SK-N-SH treated with all-trans-retinoic acid at 6 μM for 48 hours (cell line): Measurements from ENCODE around the gene CYP19A1.

ENCODE experiments used
- OSR1 ChIP-seq: fragments of 250-450 bp; sonication (Bioruptor Pico); IDR thresholded peaks from 2 replicates; pipeline ENCODE4 v1.8.0; 2022; ENCODE audit warnings: moderate library complexity, mild to moderate bottlenecking, inconsistent platforms
- PPARA ChIP-seq: fragments of 250-450 bp; sonication (Bioruptor Pico); IDR thresholded peaks from 2 replicates; pipeline ENCODE4 v1.5.0; 2020; ENCODE audit warnings: mild to moderate bottlenecking, borderline replicate concordance
- RARB ChIP-seq: fragments of 250-450 bp; sonication (Bioruptor Pico); IDR thresholded peaks from 2 replicates; pipeline ENCODE4 v1.8.0; 2021; ENCODE audit warnings: mild to moderate bottlenecking, moderate library complexity
- SNAI2 ChIP-seq: fragments of 250-450 bp; sonication (Bioruptor Pico); IDR thresholded peaks from 2 replicates; pipeline ENCODE4 v1.5.0; 2020; ENCODE audit warnings: mild to moderate bottlenecking, moderate library complexity
- TF ChIP-seq, protein P1 (sequence below): fragments of 250-450 bp; sonication (Bioruptor Pico); IDR thresholded peaks from 2 replicates; pipeline ENCODE4 v1.8.0; 2020; ENCODE audit warnings: mild to moderate bottlenecking, moderate library complexity, borderline replicate concordance

DNA sequence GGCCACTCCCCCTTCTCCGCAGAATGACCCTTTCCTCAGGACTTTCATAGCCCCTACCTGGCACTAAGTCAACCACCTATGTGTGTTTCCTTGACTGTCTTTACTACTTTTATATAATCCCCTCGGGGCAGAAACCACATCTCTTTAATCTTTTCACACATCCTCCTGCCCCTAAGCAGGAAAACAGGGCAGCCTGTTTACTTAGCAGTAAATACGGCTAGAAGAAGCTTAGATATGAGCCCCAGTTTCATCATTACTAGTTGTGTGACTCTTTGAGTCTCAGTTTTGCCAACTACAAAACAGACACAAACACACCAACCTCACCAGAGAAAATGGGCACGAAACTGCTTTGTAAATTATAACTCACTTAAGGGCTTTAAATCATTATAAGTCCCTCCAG lies 98.3 kb downstream of the CYP19A1 start:
- TF ChIP-seq, protein P1, sequence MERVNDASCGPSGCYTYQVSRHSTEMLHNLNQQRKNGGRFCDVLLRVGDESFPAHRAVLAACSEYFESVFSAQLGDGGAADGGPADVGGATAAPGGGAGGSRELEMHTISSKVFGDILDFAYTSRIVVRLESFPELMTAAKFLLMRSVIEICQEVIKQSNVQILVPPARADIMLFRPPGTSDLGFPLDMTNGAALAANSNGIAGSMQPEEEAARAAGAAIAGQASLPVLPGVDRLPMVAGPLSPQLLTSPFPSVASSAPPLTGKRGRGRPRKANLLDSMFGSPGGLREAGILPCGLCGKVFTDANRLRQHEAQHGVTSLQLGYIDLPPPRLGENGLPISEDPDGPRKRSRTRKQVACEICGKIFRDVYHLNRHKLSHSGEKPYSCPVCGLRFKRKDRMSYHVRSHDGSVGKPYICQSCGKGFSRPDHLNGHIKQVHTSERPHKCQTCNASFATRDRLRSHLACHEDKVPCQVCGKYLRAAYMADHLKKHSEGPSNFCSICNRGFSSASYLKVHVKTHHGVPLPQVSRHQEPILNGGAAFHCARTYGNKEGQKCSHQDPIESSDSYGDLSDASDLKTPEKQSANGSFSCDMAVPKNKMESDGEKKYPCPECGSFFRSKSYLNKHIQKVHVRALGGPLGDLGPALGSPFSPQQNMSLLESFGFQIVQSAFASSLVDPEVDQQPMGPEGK (CRISPR knock-in tag) = no peak
- TF ChIP-seq SNAI2 (CRISPR knock-in tag) = no peak
- no peak for TF ChIP-seq PPARA (CRISPR knock-in tag)
- no peak for TF ChIP-seq RARB (CRISPR knock-in tag)
- no peak for TF ChIP-seq OSR1 (CRISPR knock-in tag)
